Panc1 (cell line): ENCODE data around the gene STIP1. TPM values are rescaled to one million over a fixed set of nuclear protein-coding genes. Genes with fewer than 3 reads are reported as not detected.

Experiments used
- ATAC-seq: fragments of 200-7000 bp; cut with Tn5 transposase; 2 replicates; pipeline ENCODE4 v1.9.1; 2020; ENCODE audit warnings: mild to moderate bottlenecking, moderate library complexity
- BruUV-seq: library from RNA; stranded (reverse); fragments of 400-500 nt; replicated peaks from 2 replicates; lab custom pipeline; 2021; lab: Mats Ljungman, UMichigan
- CTCF ChIA-PET: fragments of 300-600 bp; sonication (Branson Sonifier 250); formaldehyde crosslinking; loops from one replicate; lab custom pipeline; 2022; ENCODE audit warnings: antibody characterized with exemption; lab: Charles Lee
- POLR2A ChIA-PET: fragments of 300-600 bp; sonication (Branson Sonifier 250); formaldehyde crosslinking; loops from one replicate; lab custom pipeline; 2022; ENCODE audit warnings: antibody characterized with exemption; lab: Charles Lee
- DNase-seq: peaks from one replicate; pipeline ENCODE4 v3.0.0-alpha.2; 2010; ENCODE audit warnings: low read depth, low spot score
- H3K27ac ChIP-seq: 2 replicates; pipeline ENCODE4 v1.5.1; 2011; ENCODE audit warnings: mild to moderate bottlenecking, low read length, inconsistent platforms
- H3K27me3 ChIP-seq: fragments of 200-500 bp; sonication (Bioruptor generic); 2 replicates; pipeline ENCODE4 v1.6.0; 2014; ENCODE audit warnings: low read length, inconsistent platforms; ENCODE audit not compliant: control insufficient read depth, insufficient read depth
- H3K36me3 ChIP-seq: fragments of 200-500 bp; sonication (Bioruptor generic); 2 replicates; pipeline ENCODE4 v1.5.1; 2014; ENCODE audit warnings: inconsistent platforms, mild to moderate bottlenecking, low read length, moderate library complexity; ENCODE audit not compliant: control insufficient read depth, insufficient read depth
- H3K4me1 ChIP-seq: 2 replicates; pipeline ENCODE4 v1.5.1; 2011; ENCODE audit warnings: inconsistent platforms, mild to moderate bottlenecking, low read length, moderate library complexity; ENCODE audit not compliant: control insufficient read depth, insufficient read depth
- H3K4me3 ChIP-seq, 2 experiments: 2 replicates each; pipeline ENCODE4 v1.5.1; 2011 to 2012; ENCODE audit warnings: low read depth in 2 of 2, low read length in 2 of 2, mild to moderate bottlenecking in 2 of 2, inconsistent platforms in 1 of 2, moderate library complexity in 1 of 2
- H3K9me3 ChIP-seq: fragments of 200-500 bp; sonication (Bioruptor generic); 2 replicates; pipeline ENCODE4 v1.5.1; 2014; ENCODE audit warnings: low read depth, mild to moderate bottlenecking, inconsistent platforms, low read length, moderate library complexity; ENCODE audit not compliant: control insufficient read depth, insufficient read depth
- CTCF ChIP-seq: fragments of 450-650 bp; IDR thresholded peaks from 2 replicates; pipeline ENCODE4 v1.5.1; 2017; ENCODE audit warnings: mild to moderate bottlenecking
- POLR2AphosphoS5 ChIP-seq: IDR thresholded peaks from 2 replicates; pipeline ENCODE4 v1.6.1; 2012; ENCODE audit warnings: mild to moderate bottlenecking, low read depth, low read length, moderate library complexity
- REST ChIP-seq, 2 experiments: IDR thresholded peaks; 2 replicates each; pipeline ENCODE4 v1.6.1; 2011 to 2012; ENCODE audit warnings: low read depth in 2 of 2, control low read depth in 1 of 2, low read length in 1 of 2, mild to moderate bottlenecking in 1 of 2, moderate library complexity in 1 of 2; ENCODE audit not compliant: insufficient read depth in 1 of 2
- SIN3A ChIP-seq: IDR thresholded peaks from 2 replicates; pipeline ENCODE4 v1.6.1; 2012; ENCODE audit warnings: low read depth, mild to moderate bottlenecking, low read length, moderate library complexity, borderline replicate concordance; ENCODE audit not compliant: insufficient read depth
- TCF7L2 ChIP-seq: IDR thresholded peaks from 2 replicates; pipeline ENCODE4 v1.6.1; 2011; ENCODE audit warnings: mild to moderate bottlenecking, low read depth, low read length, inconsistent platforms
- in situ Hi-C: cut with HindIII; loops from 2 replicates; pipeline ENCODE4 v1.10.0; 2016; ENCODE audit warnings: low sequenced_read_pairs, low pct_unique_long_range_greater_than_20kb
- intact Hi-C: fragments of 100-400 bp; cut with micrococcal nuclease; formaldehyde crosslinking; loops from one replicate; pipeline ENCODE4 v1.10.0; 2022; ENCODE audit not compliant: unreplicated experiment
- total RNA-seq: library from RNA; stranded (reverse); gene quantifications from one replicate; pipeline ENCODE4 v1.2.1, GENCODE V29; 2021; ENCODE audit not compliant: unreplicated experiment

Gene STIP1
- total RNA-seq, 1 experiment from 2014 or later: 344 TPM

- intact Hi-C loops (loop anchor here (5.0 to 10.0 kb wide), 2 partner anchors 64 to 317 kb away; partner anchors contain the start of gene MARK2), in situ Hi-C loops (no loop called here)
- no peaks in the 10 kb centered on the region for H3K36me3 ChIP-seq
- POLR2A ChIA-PET: no interaction called here
- H3K4me1 ChIP-seq: peaks cover 13% of the 10 kb centered on the region
- TF ChIP-seq CTCF: no peak
- TF ChIP-seq TCF7L2: no peak
- no peak for TF ChIP-seq REST (IDR thresholded peaks at IDR 0.05; ENCODE audit: insufficient read depth in 1 of 2, low read depth in 2 of 2, low read length in 1 of 2)
- TF ChIP-seq SIN3A: no peak
- TF ChIP-seq POLR2AphosphoS5: no peak
- DNase-seq (no peak), ATAC-seq (no peak)
- no peaks in the 10 kb centered on the region for H3K9me3 ChIP-seq
- H3K27me3 ChIP-seq: no peaks in the 10 kb centered on the region
- CTCF ChIA-PET: interaction anchor here (0.6 kb wide), 1 partner anchor 212 kb away, joined by 3 read pairs; the partner anchor contains the start of gene NAA40
- no peak overlapping the region for H3K27ac ChIP-seq
- H3K4me3 ChIP-seq: no peak overlapping the region
- BruUV-seq: no TSS peak
Observed at GRCh38 chr11:64151337-64151736, 34.6 kb upstream of the STIP1 start.

GRCh38 chr11:64152841-64153691 is 32.9 kb upstream of the STIP1 start:
- intact Hi-C loops (loop anchor here (5.0 to 10.0 kb wide), 2 partner anchors 66 to 318 kb away; partner anchors contain the start of gene MARK2), in situ Hi-C loops (no loop called here)
- Histone ChIP-seq H3K27me3 (no peaks in the 10 kb centered on the region), H3K4me1 (peaks cover 13% of the 10 kb centered on the region), H3K9me3 (no peaks in the 10 kb centered on the region), H3K4me3 (no peak overlapping the region), H3K36me3 (no peaks in the 10 kb centered on the region), H3K27ac (no peak overlapping the region)
- ChIA-PET POLR2A (no interaction called here), CTCF (interaction anchor here (0.5 to 1.0 kb wide), 4 partner anchors 32 to 498 kb away, joined by 3 read pairs; no protein-coding TSS in a partner anchor)
- TF ChIP-seq CTCF (peak; percentile 100), TCF7L2 (no peak)
- BruUV-seq: no TSS peak
- peak; percentile 91 for ATAC-seq
- DNase-seq: no peak
